ENCODE results near the gene RIMS1.

- no peak for TF ChIP-seq POLR2A (IDR thresholded peaks at IDR 0.05; ENCODE audit: low read depth, low read length)
- TF ChIP-seq TAF1 (IDR thresholded peaks at IDR 0.05; ENCODE audit: borderline replicate concordance, low read depth, low read length) = no peak
Measured at GRCh38 chr6:72418495-72418894, 532.1 kb downstream of the RIMS1 start.
